DMS 273 (cell line): ENCODE results near the gene PPM1K.
A peak's percentile ranks its signal among the peaks of the same experiment; 100 is the strongest.

Experiments used
- DNase-seq: peaks from one replicate; lab custom pipeline; 2025; ENCODE audit not compliant: unreplicated experiment; lab: John Stamatoyannopoulos, UW

The PPM1K gene

DNA sequence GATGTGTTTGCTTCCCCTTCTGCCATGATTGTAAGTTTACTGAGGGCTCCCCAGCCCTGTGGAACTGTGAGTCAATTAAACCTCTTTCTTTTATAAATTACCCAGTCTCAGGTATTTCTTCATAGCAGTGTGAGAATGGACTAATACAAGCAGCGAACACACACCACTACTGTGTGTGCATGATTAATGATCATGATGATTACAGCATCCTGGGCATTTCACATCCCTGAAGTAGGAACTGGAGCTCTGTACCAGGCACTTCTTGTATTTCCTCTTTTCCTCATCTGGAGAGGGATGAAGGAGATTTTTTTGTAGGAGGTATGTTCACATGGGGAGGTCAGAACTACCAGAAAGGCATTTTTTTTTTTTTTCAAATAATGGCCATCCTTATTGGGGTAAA, 60.8 kb downstream of the PPM1K start:
- no peak for DNase-seq

DNA sequence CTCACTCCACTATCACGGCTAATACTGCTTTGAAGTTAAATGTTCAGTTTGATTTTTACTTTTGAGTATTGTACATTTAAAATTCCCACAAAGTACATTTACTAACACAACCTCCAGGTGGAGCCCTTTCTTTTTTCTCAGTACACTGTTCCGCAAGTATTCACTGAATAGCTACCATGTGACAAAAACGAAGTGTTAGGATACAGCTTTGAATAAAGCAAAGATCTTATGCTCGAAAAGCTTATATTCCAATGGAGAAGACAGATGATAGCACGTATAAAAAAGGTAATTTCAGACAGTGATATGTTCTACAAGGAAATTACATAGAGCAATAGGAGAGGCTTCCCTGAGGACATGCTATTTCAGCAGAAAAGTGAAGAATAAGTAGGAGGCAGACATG, 65.3 kb downstream of the PPM1K start:
- peak; percentile 64 for DNase-seq

DNA sequence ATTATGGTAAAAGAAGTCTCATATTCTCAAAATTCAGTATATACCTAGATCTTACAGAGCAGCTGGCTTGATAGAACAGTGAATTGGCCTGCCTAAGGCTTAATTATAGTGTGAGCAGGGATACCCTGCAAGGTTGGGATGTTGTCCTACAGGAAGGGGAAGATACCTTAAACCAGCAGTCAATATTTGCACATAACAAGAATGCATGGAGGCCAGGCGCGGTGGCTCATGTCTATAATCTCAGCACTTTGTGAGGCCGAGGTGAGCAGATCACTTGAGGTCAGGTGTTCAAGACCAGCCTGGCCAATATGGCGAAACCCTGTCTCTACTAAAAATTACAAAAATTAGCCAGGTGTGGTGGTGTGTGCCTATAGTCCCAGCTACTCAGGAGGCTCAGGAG, 67.2 kb downstream of the PPM1K start:
- DNase-seq, result no peak

DNA sequence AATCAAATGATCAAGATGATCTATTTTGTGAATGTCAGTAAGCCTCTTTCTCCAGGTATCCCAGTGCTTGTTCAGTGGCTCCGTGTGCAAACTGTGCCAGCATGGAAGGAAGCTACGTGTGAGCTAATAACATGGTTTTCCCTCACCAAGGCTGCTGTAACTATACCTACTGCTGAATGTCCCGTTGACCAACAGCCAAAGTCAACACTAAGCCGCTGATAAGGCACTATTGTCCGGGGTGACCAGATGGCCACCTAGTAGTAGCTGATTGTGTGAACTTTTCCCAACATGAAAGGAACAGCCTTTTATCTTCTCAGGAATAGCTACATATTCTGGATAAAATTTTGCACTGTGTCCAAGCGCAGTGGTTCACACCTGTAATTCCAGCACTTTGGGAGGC, 68.0 kb downstream of the PPM1K start:
- peak; percentile 15 for DNase-seq

DNA sequence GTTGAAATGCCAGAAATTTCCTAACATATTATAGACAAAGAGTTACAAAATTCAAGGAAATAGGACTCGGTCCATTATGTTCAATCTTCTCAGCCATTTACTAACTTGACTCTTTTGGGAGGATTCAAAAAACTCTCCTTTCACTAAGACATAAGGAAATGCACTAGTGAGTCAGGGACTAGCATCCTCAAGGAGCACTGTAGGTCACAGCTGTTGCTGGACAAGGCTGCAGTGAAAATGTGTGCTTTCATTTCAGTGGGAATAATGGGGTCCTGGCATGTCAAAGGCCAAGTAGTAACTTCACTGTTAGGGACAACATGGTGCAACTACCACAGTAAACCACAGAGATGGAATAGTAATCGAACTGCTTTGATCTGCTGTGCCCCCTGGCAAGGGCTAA, 69.0 kb downstream of the PPM1K start:
- DNase-seq, result no peak

DNA sequence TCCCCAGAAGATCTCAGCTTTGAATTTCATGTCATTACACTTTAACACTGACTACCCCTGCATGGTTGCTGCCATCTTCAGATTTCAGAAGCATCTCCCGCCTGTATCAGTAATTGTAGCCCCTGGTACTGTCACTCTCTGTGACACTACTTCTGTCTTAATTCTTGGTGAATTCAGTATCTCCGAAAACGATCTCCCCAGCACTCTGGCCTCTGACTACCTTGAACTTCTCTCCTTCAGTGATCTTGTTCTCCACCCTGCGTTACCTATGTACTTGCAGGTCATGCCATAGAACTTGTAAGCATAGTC, 72.2 kb downstream of the PPM1K start:
- peak; percentile 21 for DNase-seq

DNA sequence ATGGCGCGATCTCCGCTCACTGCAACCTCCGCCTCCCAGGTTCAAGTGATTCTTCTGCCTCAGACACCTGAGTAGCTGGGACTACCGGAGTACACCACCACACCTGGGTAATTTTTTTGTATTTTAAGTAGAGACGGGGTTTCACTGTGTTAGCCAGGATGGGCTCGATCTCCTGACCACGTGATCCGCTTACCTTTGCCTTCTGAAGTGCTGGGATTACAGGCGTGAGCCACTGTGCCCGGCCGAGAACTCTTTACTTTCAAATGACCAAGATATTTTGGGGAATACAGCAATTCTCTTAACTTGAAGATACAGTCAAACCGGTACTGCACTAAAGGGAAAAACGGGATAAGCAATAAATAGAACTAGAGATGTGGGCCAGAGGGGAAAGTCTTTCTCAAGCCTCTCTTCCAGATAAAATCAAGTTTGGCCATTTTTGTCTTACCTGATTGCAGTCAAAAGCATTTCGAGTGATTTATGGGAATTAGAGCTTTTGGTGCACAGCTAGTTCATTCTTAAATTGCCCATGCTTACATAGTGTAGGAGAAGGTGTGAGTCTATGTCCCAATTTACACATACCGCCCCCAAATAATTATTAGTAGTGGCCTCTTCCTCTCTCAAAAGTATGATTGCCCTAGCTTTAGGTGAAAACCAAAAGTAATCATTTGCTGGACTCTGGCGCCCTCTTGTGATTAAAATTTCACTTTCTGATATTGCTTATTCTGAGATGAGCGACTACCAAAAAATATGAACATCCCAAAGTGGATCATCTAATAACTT, 72.7 kb downstream of the PPM1K start:
- DNase-seq, result peak; percentile 73

DNA sequence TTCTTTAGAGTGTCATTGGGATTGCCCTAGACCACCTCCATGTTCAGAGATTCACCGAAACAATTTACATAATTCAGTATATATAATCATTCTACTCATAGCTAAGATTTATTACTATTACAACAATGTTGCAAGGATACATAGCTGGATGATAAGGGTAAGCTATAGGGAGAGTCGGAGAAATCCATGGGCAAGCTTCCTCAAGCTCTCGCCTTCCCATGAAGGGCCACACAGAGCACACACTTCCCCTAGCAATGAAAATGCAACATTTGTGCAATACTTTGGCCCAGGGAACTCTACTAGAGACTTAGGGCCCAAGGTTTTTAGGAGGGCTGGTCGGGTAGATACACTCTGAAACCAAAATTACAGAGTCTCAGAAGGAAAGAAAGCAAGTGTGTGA, 76.2 kb downstream of the PPM1K start:
- DNase-seq, result no peak
